HG03565 (cell line): ENCODE data around the gene TMEM132D.
"Not testable (repeated sequence)": the region's sequence is repeated elsewhere in the genome, so short reads cannot be mapped to it uniquely, and the experiment has no call there.

ENCODE experiments used
- ATAC-seq: cut with Tn5 transposase; IDR thresholded peaks from one replicate; pipeline ENCODE4 v1.9.1; 2021; ENCODE audit warnings: mild to moderate bottlenecking, moderate library complexity; ENCODE audit not compliant: unreplicated experiment

The TMEM132D gene

GRCh38 chr12:129201029-129201428 lies 702.8 kb downstream of the TMEM132D start:
- no peak for ATAC-seq

- ATAC-seq = no peak
Measured at GRCh38 chr12:129200576-129200975, 703.2 kb downstream of the TMEM132D start.

GRCh38 chr12:129196927-129197326 lies 706.9 kb downstream of the TMEM132D start:
- no peak for ATAC-seq

GRCh38 chr12:129195081-129195480 lies 708.7 kb downstream of the TMEM132D start:
- no peak for ATAC-seq

GRCh38 chr12:129193263-129193871 lies 710.5 kb downstream of the TMEM132D start:
- no peak for ATAC-seq

GRCh38 chr12:129190827-129191226 lies 713.0 kb downstream of the TMEM132D start:
- ATAC-seq = no peak

GRCh38 chr12:129189879-129190278 lies 713.9 kb downstream of the TMEM132D start:
- ATAC-seq = not testable (repeated sequence)

GRCh38 chr12:129186952-129187351 lies 716.9 kb downstream of the TMEM132D start:
- ATAC-seq = no peak

- no peak for ATAC-seq
Measured at GRCh38 chr12:129185855-129186254, 718.0 kb downstream of the TMEM132D start.

- ATAC-seq = no peak
Measured at GRCh38 chr12:129184127-129184928, 719.5 kb downstream of the TMEM132D start.

GRCh38 chr12:129179941-129180553 lies 723.8 kb downstream of the TMEM132D start:
- ATAC-seq = no peak

- ATAC-seq = no peak
Measured at GRCh38 chr12:129169928-129170327, 733.9 kb downstream of the TMEM132D start.

GRCh38 chr12:129163861-129164260 lies 740.0 kb downstream of the TMEM132D start:
- no peak for ATAC-seq

- ATAC-seq = no peak
Measured at GRCh38 chr12:129163461-129163860, 740.4 kb downstream of the TMEM132D start.

GRCh38 chr12:129162805-129163204 lies 741.0 kb downstream of the TMEM132D start:
- no peak for ATAC-seq

GRCh38 chr12:129161511-129161910 lies 742.3 kb downstream of the TMEM132D start:
- ATAC-seq = no peak

- no peak for ATAC-seq
Measured at GRCh38 chr12:129160282-129160681, 743.5 kb downstream of the TMEM132D start.

- ATAC-seq = no peak
Measured at GRCh38 chr12:129152351-129153104, 751.3 kb downstream of the TMEM132D start.

GRCh38 chr12:129150721-129151120 lies 753.1 kb downstream of the TMEM132D start:
- no peak for ATAC-seq

GRCh38 chr12:129145381-129145780 lies 758.4 kb downstream of the TMEM132D start:
- ATAC-seq = no peak

- no peak for ATAC-seq
Measured at GRCh38 chr12:129138776-129139175, 765.0 kb downstream of the TMEM132D start.
